GM23248 (cell line): ENCODE measurements around the gene PRR12.

Experiments
- EZH2 ChIP-seq: fragments of 200-600 bp; sonication (generic); IDR thresholded peaks from 2 replicates; pipeline ENCODE4 v1.6.1; 2018; ENCODE audit warnings: antibody characterized with exemption, mild to moderate bottlenecking; ENCODE audit not compliant: insufficient read depth, poor library complexity, severe bottlenecking
- EZH2phosphoT487 ChIP-seq: fragments of 200-600 bp; sonication (generic); IDR thresholded peaks from 2 replicates; pipeline ENCODE4 v1.6.1; 2018; ENCODE audit warnings: antibody characterized with exemption, moderate library complexity, mild to moderate bottlenecking, low read depth; ENCODE audit not compliant: insufficient read depth

- no peak for TF ChIP-seq EZH2phosphoT487
- TF ChIP-seq EZH2: no peak
These were observed 9.9 kb upstream of the PRR12 start, which contains the start of gene PRRG2 for GRCh38 chr19:49581007-49581508.
